IPS DF 4.7 (cell line): ENCODE results near the gene SLC30A7.

Source experiments
- DNase-seq: peaks from one replicate; pipeline ENCODE4 v3.0.0-alpha.2; 2013; ENCODE audit warnings: low spot score; ENCODE audit errors: extremely low read depth

Gene SLC30A7

DNA sequence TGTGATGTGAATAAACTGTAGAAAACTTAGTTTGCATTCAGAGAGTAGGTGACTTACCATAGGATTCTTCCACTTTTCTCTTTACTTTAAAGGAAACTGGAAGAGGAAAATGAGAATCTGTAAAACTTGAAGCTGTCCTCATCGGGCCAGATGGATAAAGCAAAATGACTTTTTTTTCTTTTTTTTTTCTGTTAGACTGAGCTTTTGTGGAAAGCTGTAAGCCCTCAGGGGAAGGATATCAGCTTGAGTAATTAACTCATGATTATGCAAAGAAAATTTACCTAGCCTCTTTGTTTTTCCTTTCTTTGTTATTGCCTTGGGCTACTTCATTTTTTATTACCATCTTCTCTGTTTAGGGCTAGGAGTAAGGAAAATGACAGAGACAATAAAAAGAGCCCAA lies 76.3 kb downstream of the SLC30A7 start:
- DNase-seq, result no peak

GRCh38 chr1:100976936-100977335 lies 81.0 kb downstream of the SLC30A7 start:
- DNase-seq, result no peak

- no peak for DNase-seq
These were observed 83.7 kb downstream of the SLC30A7 start for GRCh38 chr1:100979631-100980030.

DNA sequence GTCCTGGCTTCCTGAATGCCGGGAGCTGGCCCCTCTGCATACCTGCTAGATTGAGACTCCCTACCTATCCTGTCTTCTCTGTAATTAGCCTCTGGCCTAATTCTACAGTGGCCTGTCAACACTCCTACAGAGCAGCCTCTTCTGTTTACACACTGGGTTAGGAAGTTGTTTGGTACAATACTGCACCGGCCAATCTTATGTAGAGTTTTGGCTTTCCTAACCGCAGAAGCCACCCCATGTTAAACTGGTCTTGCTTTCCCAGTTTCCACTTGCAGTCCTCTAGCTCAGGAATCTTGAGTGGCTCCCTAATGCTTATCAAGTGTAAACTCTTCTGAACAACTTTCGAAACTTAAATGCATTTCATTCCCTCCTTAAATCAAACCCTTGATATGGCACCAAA lies 86.9 kb downstream of the SLC30A7 start:
- DNase-seq, result no peak

- no peak for DNase-seq
These were observed 92.2 kb downstream of the SLC30A7 start for GRCh38 chr1:100988121-100988520.

- no peak for DNase-seq
These were observed 93.6 kb downstream of the SLC30A7 start for GRCh38 chr1:100989306-100990077.

- no peak for DNase-seq
These were observed 99.5 kb downstream of the SLC30A7 start for GRCh38 chr1:100995198-100995988.

- DNase-seq, result no peak
These were observed 102.5 kb downstream of the SLC30A7 start for GRCh38 chr1:100998426-100998825.

DNA sequence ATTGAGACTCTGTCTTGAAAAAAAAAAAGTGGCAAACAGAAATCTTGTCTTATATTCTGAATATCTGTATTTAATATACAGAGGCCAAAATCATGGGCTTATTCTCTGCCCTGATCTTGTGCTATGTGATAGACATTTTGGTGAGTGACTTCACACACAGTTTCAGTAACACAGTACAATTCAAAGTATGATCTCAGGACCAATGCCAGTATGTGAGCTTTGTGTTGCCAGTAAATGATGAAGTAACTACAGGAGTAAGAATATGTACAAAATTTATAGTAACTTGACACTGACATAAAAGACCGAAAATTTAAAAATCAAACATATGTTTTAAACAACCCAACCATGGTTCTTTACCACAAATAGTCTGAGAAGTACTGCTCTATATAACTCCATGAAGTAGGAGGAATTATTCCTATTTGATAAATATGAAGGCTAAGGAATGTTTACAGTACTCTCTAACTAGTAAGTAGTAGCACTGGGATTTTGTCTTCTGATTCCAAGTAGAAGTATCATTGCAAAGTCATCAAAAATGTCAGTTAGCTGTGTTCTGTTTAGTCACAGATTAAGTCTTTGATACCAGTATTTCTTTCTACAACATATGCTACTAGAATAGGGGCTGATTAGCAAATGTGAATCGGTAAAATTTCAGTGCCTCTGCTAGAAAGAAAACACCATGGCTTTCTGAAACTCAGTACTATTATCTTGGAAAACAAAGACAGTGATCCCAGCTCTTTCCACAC lies 104.4 kb downstream of the SLC30A7 start:
- DNase-seq, result no peak

DNA sequence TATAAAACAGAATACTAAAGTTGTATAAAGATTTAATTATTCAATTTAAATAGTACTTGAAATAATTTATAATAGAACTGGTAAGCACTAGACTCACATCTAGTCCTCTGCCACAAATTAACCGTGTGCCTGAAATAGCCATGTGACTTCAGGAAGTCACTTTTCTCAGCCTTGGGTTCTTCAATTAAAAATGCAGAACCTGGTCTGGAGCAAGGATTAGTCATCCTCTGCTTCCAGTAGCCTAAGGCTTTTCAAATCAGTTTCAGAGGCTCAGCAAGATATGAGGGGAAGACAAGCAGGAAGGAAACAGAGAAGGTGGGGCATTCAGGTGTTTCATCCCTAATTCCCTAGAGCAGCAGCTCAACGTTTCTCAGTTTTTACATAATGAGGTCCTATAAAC lies 106.7 kb downstream of the SLC30A7 start:
- DNase-seq, result no peak

DNA sequence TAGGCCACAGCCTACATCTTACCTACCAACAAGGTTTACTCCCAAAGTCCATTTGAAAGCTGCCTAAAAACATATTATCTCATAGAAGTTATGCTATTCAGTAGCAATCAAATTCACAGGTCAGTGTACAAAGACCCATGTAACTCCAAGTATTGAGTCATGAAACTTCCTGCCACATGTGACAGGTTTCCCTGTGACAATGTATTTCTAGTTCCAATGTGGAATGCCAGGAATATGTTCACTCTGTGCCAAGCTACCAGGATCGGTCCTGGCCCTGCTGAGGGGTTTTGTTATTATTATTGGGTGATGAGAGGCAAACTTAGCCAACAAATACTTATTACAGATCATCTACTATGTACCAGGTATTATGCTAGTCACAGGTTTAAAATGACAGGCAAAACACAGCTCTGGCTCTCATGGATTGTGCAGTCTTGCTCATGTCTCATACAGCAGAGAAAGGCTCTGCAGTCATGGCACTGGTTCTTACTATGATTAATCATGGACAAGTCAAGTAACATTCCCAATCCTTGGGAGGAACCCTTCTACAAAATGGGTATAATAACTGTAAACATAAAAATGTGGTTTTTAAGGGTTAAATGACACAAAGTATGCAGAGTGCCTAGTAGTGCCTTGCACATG lies 107.2 kb downstream of the SLC30A7 start:
- DNase-seq, result no peak

- DNase-seq, result no peak
These were observed 108.2 kb downstream of the SLC30A7 start for GRCh38 chr1:101004061-101004460.

DNA sequence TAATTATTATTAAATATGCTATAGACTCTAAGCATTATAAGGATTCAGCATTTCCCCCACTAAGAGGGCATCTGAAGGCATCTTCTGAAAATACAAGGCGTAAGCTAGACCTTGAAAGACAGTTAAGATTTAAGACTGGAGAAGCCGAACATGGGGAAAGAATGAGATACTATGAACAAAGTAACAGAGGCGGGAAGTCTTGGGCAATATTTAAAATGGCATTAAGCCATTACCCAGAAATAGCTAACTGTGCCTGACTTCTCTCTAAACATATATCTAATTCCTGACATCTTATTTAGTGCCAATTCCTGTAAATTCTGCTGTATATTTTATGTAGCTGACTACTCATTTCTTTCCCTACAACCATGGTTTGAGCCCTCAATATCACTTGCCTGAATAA lies 108.8 kb downstream of the SLC30A7 start:
- DNase-seq, result no peak

GRCh38 chr1:101005183-101005582 lies 109.3 kb downstream of the SLC30A7 start:
- no peak for DNase-seq

DNA sequence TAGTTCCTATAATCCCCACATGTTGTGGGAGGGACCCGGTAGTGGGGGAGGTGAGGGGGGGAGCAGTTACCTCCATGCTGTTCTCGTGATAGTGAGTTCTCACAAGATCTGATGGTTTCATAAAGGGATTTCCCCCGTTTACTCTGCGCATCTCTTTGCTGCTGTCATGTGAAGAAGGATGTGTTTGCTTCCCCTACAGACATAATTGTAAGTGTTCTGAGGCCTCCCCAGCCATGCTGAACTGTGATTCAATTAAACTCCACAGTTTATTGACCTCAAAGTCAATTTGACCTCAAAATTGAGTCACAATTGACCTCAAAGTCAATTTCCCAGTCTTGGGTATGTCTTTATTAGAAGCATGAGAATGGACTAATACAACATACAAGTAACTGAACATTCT lies 110.0 kb downstream of the SLC30A7 start:
- no peak for DNase-seq

DNA sequence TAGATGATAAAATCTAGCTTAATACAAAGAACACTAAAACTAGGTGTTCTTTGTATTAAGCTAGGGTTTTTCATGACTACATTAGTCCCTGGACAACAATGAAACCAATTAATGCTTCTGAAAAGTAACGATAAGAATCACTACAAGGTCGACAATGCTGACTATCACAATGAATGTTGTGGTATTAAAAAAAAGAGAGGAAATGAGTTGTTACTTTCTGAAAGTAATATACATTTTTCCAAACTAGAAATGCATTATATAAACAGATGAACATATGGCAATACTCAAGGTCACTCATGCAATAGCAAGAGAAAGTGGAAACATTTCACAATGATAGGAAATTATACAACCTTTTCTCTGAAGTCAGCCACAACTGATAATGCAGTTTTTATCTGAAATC lies 110.7 kb downstream of the SLC30A7 start:
- no peak for DNase-seq

- no peak for DNase-seq
These were observed 112.4 kb downstream of the SLC30A7 start for GRCh38 chr1:101008229-101008834.

- DNase-seq, result no peak
These were observed 117.9 kb downstream of the SLC30A7 start for GRCh38 chr1:101013776-101014175.

GRCh38 chr1:101017448-101017847 lies 121.6 kb downstream of the SLC30A7 start:
- DNase-seq, result no peak

- DNase-seq, result no peak
These were observed 126.4 kb downstream of the SLC30A7 start for GRCh38 chr1:101022294-101022693.

GRCh38 chr1:101025283-101025656 lies 129.4 kb downstream of the SLC30A7 start:
- no peak for DNase-seq
